Epithelial cell of esophagus (primary cell): Measurements from ENCODE around the gene HOXB4.

Experiments used
- DNase-seq: peaks from one replicate; pipeline ENCODE4 v3.0.0; 2010; ENCODE audit warnings: low read depth
- H3K4me3 ChIP-seq: 2 replicates; pipeline ENCODE4 v1.5.1; 2011; ENCODE audit warnings: mild to moderate bottlenecking, low read length, control low read depth
- CTCF ChIP-seq: IDR thresholded peaks from 2 replicates; pipeline ENCODE4 v1.5.1; 2011; ENCODE audit warnings: low read depth, mild to moderate bottlenecking, low read length, control low read depth, inconsistent platforms; ENCODE audit not compliant: insufficient read depth; ENCODE audit errors: missing control alignments

Gene HOXB4

GRCh38 chr17:48564188-48565021 lies 13.7 kb downstream of the HOXB4 start:
- TF ChIP-seq CTCF, result no peak
- DNase-seq, result no peak
- no peak overlapping the region for H3K4me3 ChIP-seq

GRCh38 chr17:48563867-48564187 lies 14.3 kb downstream of the HOXB4 start:
- no peak for TF ChIP-seq CTCF
- DNase-seq, result no peak
- no peak overlapping the region for H3K4me3 ChIP-seq

GRCh38 chr17:48563385-48563838 lies 14.7 kb downstream of the HOXB4 start:
- no peak overlapping the region for H3K4me3 ChIP-seq
- DNase-seq, result no peak
- TF ChIP-seq CTCF, result no peak

GRCh38 chr17:48562934-48563333 lies 15.2 kb downstream of the HOXB4 start:
- TF ChIP-seq CTCF, result no peak
- DNase-seq, result no peak
- H3K4me3 ChIP-seq, result no peak overlapping the region

- no peak overlapping the region for H3K4me3 ChIP-seq
- DNase-seq, result no peak
Measured at GRCh38 chr17:48561884-48562810, 16.0 kb downstream of the HOXB4 start.

More at GRCh38 chr17:48561884-48562810, 16.0 kb downstream of the HOXB4 start:
- no peak for TF ChIP-seq CTCF
